H9 (cell line): ENCODE results near the gene SBK1. TPM values are rescaled to one million over a fixed set of nuclear protein-coding genes. Genes with fewer than 3 reads are reported as not detected.

Source experiments
- DNase-seq: peaks from one replicate; pipeline ENCODE4 v3.0.0-alpha.2; 2017
- H2AFZ ChIP-seq: one replicate; pipeline ENCODE4 v1.6.1; 2013; ENCODE audit warnings: mild to moderate bottlenecking, low read length, control low read depth, moderate library complexity
- H2AK5ac ChIP-seq: 2 replicates; pipeline ENCODE4 v1.6.1; 2013; ENCODE audit warnings: low read length, control low read depth, mixed read lengths; ENCODE audit not compliant: insufficient read length
- H2BK120ac ChIP-seq: one replicate; pipeline ENCODE4 v1.6.1; 2013; ENCODE audit warnings: low read depth, mild to moderate bottlenecking, low read length, control low read depth, inconsistent platforms; ENCODE audit not compliant: poor library complexity, severe bottlenecking
- H2BK12ac ChIP-seq: 2 replicates; pipeline ENCODE4 v1.6.1; 2013; ENCODE audit warnings: low read length, control low read depth, mixed read lengths, low read depth; ENCODE audit not compliant: insufficient read length
- H2BK15ac ChIP-seq: 2 replicates; pipeline ENCODE4 v1.6.1; 2013; ENCODE audit warnings: low read depth, low read length, control low read depth
- H2BK20ac ChIP-seq: one replicate; pipeline ENCODE4 v1.6.1; 2013; ENCODE audit warnings: low read depth, mild to moderate bottlenecking, low read length, control low read depth, inconsistent platforms; ENCODE audit not compliant: poor library complexity, severe bottlenecking
- H2BK5ac ChIP-seq: 2 replicates; pipeline ENCODE4 v1.6.1; 2013; ENCODE audit warnings: low read length, control low read depth, mixed read lengths; ENCODE audit not compliant: insufficient read length
- H3K14ac ChIP-seq: 2 replicates; pipeline ENCODE4 v1.6.1; 2013; ENCODE audit warnings: low read length, control low read depth; ENCODE audit not compliant: insufficient read depth
- H3K18ac ChIP-seq: 2 replicates; pipeline ENCODE4 v1.6.1; 2013; ENCODE audit warnings: low read depth, mild to moderate bottlenecking, mixed read lengths, low read length, control low read depth; ENCODE audit not compliant: insufficient read length
- H3K23ac ChIP-seq: 2 replicates; pipeline ENCODE4 v1.6.1; 2013; ENCODE audit warnings: low read length, control low read depth, mixed read lengths, low read depth; ENCODE audit not compliant: insufficient read length
- H3K23me2 ChIP-seq: 2 replicates; pipeline ENCODE4 v1.6.1; 2013; ENCODE audit warnings: low read depth, mild to moderate bottlenecking, mixed read lengths, low read length, control low read depth; ENCODE audit not compliant: insufficient read length, poor library complexity, severe bottlenecking
- H3K27ac ChIP-seq: 2 replicates; pipeline ENCODE4 v1.5.1; 2013; ENCODE audit warnings: low read length, control low read depth, mixed read lengths, low read depth; ENCODE audit not compliant: insufficient read length
- H3K27me3 ChIP-seq: 2 replicates; pipeline ENCODE4 v1.6.1; 2013; ENCODE audit warnings: low read length, control low read depth, inconsistent platforms; ENCODE audit not compliant: insufficient read depth
- H3K4ac ChIP-seq: 2 replicates; pipeline ENCODE4 v1.6.1; 2013; ENCODE audit warnings: low read depth, mild to moderate bottlenecking, control low read depth, inconsistent platforms, low read length, moderate library complexity
- H3K4me1 ChIP-seq: 2 replicates; pipeline ENCODE4 v1.6.1; 2013; ENCODE audit warnings: low read length, control low read depth, inconsistent platforms; ENCODE audit not compliant: insufficient read depth
- H3K4me2 ChIP-seq: 2 replicates; pipeline ENCODE4 v1.6.1; 2013; ENCODE audit warnings: low read length, control low read depth, mixed read lengths; ENCODE audit not compliant: insufficient read length, insufficient read depth
- H3K56ac ChIP-seq: 2 replicates; pipeline ENCODE4 v1.6.1; 2013; ENCODE audit warnings: low read depth, mild to moderate bottlenecking, mixed read lengths, low read length, control low read depth; ENCODE audit not compliant: insufficient read length
- H3K79me1 ChIP-seq: 2 replicates; pipeline ENCODE4 v1.6.1; 2013; ENCODE audit warnings: low read depth, mild to moderate bottlenecking, moderate library complexity, low read length, control low read depth, inconsistent platforms; ENCODE audit not compliant: insufficient read depth, poor library complexity, severe bottlenecking
- H3K79me2 ChIP-seq: 2 replicates; pipeline ENCODE4 v1.6.1; 2013; ENCODE audit warnings: low read length, control low read depth, inconsistent platforms; ENCODE audit not compliant: insufficient read depth
- H3K9ac ChIP-seq: 2 replicates; pipeline ENCODE4 v1.6.1; 2013; ENCODE audit warnings: low read length, control low read depth, mixed read lengths; ENCODE audit not compliant: insufficient read length; ENCODE audit errors: extremely low read depth
- H3K9me3 ChIP-seq: one replicate; pipeline ENCODE4 v1.6.1; 2013; ENCODE audit warnings: low read depth, low read length, inconsistent platforms; ENCODE audit not compliant: control insufficient read depth
- H3T11ph ChIP-seq: one replicate; pipeline ENCODE4 v1.6.1; 2013; ENCODE audit warnings: mild to moderate bottlenecking, low read length, control low read depth, inconsistent platforms
- H4K20me1 ChIP-seq: one replicate; pipeline ENCODE4 v1.6.1; 2013; ENCODE audit not compliant: control insufficient read depth, insufficient read length, insufficient read depth
- H4K5ac ChIP-seq: 2 replicates; pipeline ENCODE4 v1.6.1; 2013; ENCODE audit warnings: low read depth, mild to moderate bottlenecking, mixed read lengths, low read length, control low read depth; ENCODE audit not compliant: insufficient read length
- H4K8ac ChIP-seq: replicated peaks from 2 replicates; pipeline ENCODE4 v1.6.1; 2013; ENCODE audit warnings: low read length, control low read depth, mixed read lengths, low read depth; ENCODE audit not compliant: insufficient read length
- H4K91ac ChIP-seq: 2 replicates; pipeline ENCODE4 v1.6.1; 2013; ENCODE audit warnings: low read depth, mild to moderate bottlenecking, moderate library complexity, mixed read lengths, low read length, control low read depth; ENCODE audit not compliant: insufficient read length
- H3K27ac Mint-ChIP-seq, 3 experiments: 2 replicates in 2 of 3; 3 replicates in 1 of 3; pipeline ENCODE4 v1.8.0; 2020 to 2021; ENCODE audit warnings: mixed read lengths in 3 of 3, mild to moderate bottlenecking in 1 of 3, moderate library complexity in 1 of 3
- H3K27me3 Mint-ChIP-seq: 2 replicates; pipeline ENCODE4 v1.8.0; 2021; ENCODE audit warnings: low read depth, mild to moderate bottlenecking, moderate library complexity, mixed read lengths
- H3K36me3 Mint-ChIP-seq, 3 experiments: 2 replicates in 2 of 3; 3 replicates in 1 of 3; pipeline ENCODE4 v1.8.0; 2020 to 2021; ENCODE audit warnings: low read depth in 3 of 3, mixed read lengths in 3 of 3; ENCODE audit not compliant: insufficient read depth in 1 of 3
- H3K4me1 Mint-ChIP-seq, 2 experiments: 2 replicates each; pipeline ENCODE4 v1.8.0; 2020; ENCODE audit warnings: mixed read lengths in 2 of 2
- H3K4me3 Mint-ChIP-seq, 2 experiments: 2 replicates in 1 of 2; 3 replicates in 1 of 2; pipeline ENCODE4 v1.8.0; 2020 to 2021; ENCODE audit warnings: mild to moderate bottlenecking in 2 of 2, mixed read lengths in 2 of 2, moderate library complexity in 1 of 2
- H3K9me3 Mint-ChIP-seq, 2 experiments: 2 replicates in 1 of 2; 3 replicates in 1 of 2; pipeline ENCODE4 v1.8.0; 2020; ENCODE audit warnings: mild to moderate bottlenecking in 2 of 2, mixed read lengths in 2 of 2, moderate library complexity in 1 of 2
- CTCF ChIP-seq: fragments of 200-600 bp; sonication (generic); conservative IDR thresholded peaks from 3 replicates; pipeline ENCODE4 v1.8.0; 2021; ENCODE audit warnings: antibody characterized with exemption, mild to moderate bottlenecking
- WGBS: extraction: QIAGEN DNeasy Blood & Tissue Kit; methylation state at CpG from one replicate; pipeline ENCODE4 v1.1.7; 2013; ENCODE audit warnings: missing lambda C conversion rate, low lambda C conversion rate, mixed read lengths; ENCODE audit not compliant: insufficient read length; ENCODE audit errors: extremely low coverage; 5-methylcytosine and 5-hydroxymethylcytosine counted together
- total RNA-seq: library from RNA; stranded (reverse); gene quantifications from 2 replicates; pipeline ENCODE4 v1.2.1, GENCODE V29; 2021

The SBK1 gene
- total RNA-seq, 1 experiment from 2014 or later, result 65.5 TPM

GRCh38 chr16:28289939-28290858 is 2.1 kb upstream of the SBK1 start:
- no peak overlapping the region for H3K27ac ChIP-seq
- H3K18ac ChIP-seq, result no peak overlapping the region
- Mint-ChIP-seq H3K36me3 (peaks cover 22 to 25% (median 24%) of the 10 kb centered on the region in 3 experiments), H3K9me3 (no peaks in the 10 kb centered on the region), H3K4me3 (peak overlapping the region; percentile 85 to 97), H3K27me3 (no peaks in the 10 kb centered on the region; the same call in 1 of the 2 replicates), H3K27ac (peak overlapping the region in 1 of 3 experiments; percentile 91; a peak in 2 of 7 replicates), H3K4me1 (peaks cover 27 to 30% of the 10 kb centered on the region in 2 experiments)
- no peak overlapping the region for H2AK5ac ChIP-seq
- no peak overlapping the region for H2BK15ac ChIP-seq
- peaks cover 16% of the 10 kb centered on the region for H3K23me2 ChIP-seq
- H2BK5ac ChIP-seq, result no peak overlapping the region
- no peaks in the 10 kb centered on the region for H3K27me3 ChIP-seq
- H2BK12ac ChIP-seq, result no peak overlapping the region
- H2BK20ac ChIP-seq, result no peak overlapping the region
- H3K9me3 ChIP-seq, result no peaks in the 10 kb centered on the region
- no peak overlapping the region for H4K5ac ChIP-seq
- H3K4me2 ChIP-seq, result peak overlapping the region; percentile 25
- H3T11ph ChIP-seq, result no peak overlapping the region
- H4K8ac ChIP-seq, result no peak overlapping the region
- H2BK120ac ChIP-seq, result no peak overlapping the region
- no peak overlapping the region for H2AFZ ChIP-seq
- no peak for DNase-seq
- H3K79me1 ChIP-seq, result peaks cover 8% of the 10 kb centered on the region
- H4K91ac ChIP-seq, result no peak overlapping the region
- no peak overlapping the region for H3K56ac ChIP-seq
- no peak overlapping the region for H3K23ac ChIP-seq
- no peaks in the 10 kb centered on the region; the same call in 1 of the 2 replicates for H3K4me1 ChIP-seq
- no peak overlapping the region for H3K4ac ChIP-seq
- H4K20me1 ChIP-seq, result no peaks in the 10 kb centered on the region
- no peak for TF ChIP-seq CTCF
- no peak overlapping the region for H3K14ac ChIP-seq
- H3K79me2 ChIP-seq, result peaks cover 14% of the 10 kb centered on the region; the same call in 1 of the 2 replicates
- no peak overlapping the region for H3K9ac ChIP-seq
- WGBS, result no CpG with 5 or more reads among the region's 10 CpGs
